ENCODE data around the gene C2orf76.
"Not testable (repeated sequence)": the region's sequence is repeated elsewhere in the genome, so short reads cannot be mapped to it uniquely, and the experiment has no call there.

C2orf76 gene

DNA sequence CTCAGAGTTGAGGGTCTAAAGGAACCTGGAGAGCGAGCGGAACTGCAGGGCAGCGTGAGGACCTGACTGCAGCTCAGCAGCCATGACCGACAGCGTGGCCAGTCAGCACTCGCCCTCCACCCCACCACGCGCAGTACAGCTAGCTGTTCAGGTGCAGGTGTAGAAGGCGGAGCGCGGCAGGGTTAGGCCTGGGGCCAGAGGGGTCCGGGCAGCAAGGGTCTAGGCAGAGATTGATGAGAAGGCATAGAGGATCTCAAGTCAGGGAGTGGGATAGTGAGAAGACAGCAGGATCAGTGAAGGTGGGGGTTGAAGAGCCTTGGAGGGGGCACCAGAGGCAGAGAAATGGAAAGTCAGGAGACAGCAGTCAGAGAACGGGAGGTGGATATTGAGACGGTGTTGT, 72.0 kb downstream of the C2orf76 start:
- no peak for DNase-seq (ENCODE audit: low spot score)

DNA sequence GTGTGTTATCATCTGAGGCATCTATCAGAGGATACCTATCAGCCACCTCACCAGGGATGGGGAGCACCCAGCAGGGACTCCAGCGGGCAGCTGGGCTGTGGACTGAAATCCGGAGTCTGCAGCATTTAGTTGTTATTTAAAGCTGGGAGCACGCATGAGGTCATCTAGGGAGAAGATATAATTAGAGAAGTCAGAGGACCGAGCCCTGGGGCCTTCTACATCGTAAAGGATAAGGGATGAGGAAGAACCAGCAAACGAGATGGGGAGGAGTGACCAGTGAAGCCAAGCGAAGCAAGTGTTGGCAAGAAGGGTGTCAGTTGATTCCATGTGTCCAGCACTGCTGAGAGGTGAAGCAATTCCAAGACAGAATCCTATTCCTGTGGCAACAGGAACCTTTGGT, 72.7 kb downstream of the C2orf76 start:
- DNase-seq (ENCODE audit: low spot score): no peak

DNA sequence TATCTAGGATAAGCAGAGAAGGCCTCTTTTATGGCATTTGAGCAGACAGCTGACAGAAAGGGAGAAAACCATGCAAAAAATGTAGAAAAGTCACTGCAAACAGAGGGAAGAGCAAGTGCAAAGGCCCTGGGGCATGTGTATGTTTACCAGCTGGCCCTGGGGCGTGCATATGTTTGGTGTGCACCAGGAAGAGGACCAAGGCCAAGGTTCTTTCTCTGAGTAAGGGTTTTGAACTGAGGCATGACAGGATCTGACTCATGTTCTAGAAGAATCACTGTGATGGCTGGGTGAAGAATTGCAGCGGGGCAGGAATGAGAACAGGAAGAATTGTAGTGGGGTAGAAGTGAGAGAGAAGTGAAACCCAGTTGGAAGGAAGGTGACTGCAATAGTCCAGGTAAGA, 73.4 kb downstream of the C2orf76 start:
- DNase-seq (ENCODE audit: low spot score): no peak

DNA sequence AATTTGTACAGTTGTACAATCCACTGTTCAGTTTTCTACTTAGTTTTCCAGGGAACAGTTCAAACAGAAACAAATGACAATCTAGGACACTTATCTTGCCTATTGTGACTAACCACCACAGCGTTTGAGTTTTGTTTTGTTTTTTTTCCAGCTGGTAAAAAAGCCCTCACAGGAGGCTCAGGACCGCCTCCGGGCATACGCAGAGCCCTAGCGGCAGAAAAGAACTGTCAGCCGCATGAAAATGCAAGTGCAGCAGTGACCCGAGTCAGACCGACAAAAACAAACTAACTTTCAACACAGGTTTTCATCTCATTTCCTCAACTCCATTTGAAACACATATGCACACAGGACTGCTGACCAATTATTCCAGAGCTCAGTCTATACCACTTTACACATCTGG, 74.4 kb downstream of the C2orf76 start:
- no peak for DNase-seq (ENCODE audit: low spot score)

DNA sequence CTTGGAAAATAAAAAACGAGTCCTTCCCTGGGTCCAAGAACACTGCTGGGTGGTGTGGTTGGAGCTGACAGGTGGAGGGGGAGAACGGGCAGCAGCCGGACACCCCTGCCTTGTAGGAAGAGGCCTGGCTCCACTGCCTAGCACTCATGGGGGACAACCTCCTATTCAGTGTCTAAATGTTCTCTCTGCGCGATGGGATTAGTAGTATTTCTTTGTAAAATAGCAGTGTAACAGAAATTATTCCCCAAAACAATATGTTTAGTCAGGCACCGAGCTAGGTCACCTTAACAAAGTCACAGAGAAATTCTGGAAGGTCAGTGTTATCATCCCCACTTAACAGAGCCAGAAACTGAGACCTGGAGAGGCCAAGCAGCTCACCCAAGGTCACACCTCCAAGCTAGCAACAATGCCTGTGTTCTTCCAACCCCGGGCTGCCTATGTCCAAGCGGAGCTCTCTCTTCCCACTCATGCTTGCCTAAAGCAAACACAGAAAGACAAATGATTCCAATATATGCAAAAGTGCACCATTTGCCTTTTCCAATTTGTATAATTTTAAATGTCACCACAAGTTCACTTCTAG, 75.0 kb downstream of the C2orf76 start:
- DNase-seq (ENCODE audit: low spot score): no peak

DNA sequence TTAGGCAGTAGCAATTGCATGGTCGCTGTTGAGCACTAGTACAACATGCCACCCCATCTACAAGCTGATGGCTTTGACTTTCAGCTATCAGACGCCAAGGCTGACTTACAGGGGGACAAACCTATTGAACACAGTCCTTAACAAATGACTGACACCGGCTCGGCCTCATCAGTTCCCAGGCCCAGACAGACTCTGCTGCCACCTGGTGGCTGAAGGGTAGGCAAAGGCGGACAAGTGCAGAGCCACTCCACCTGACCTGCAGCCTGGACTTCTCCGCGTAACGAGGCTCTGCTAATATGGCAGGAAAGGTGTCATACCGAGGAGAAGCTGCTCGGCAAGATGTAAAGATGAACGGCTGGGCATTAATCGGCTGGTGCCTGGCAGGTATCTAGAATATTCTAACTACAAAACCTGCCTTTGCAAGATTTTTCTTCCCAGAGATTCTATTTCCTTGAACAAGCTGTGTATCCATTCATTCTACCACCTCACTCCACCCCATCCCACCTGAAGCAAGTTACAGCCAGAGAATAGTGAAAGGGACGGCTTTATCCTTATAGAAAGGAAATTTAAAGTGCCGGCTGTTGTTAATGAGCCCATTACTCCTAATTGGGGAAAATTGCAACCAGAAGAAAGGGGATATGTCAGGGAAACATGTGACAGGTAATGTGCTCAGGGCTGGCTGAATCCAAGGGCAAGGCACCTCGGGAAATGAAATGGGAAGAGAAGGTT, 75.6 kb downstream of the C2orf76 start:
- DNase-seq (ENCODE audit: low spot score): peak; percentile 83

DNA sequence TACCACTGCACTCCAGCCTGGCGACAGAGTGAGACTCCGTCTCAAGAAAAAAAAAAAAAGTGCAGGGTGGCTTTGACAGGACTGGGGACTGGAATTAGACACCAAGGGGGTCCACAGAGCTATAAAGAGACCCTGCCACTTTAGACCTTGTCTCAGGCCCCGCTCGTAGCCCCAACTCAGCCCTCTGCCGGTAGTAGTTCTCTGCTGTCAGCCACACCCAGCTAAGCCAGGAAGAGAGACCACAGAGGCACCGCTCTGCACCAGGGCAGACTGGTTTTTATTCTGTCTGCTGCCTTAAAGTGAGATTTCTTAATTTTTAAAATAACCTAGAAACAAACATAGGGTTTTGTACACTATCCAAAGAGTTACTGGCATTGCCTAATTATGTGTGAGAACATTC, 77.0 kb downstream of the C2orf76 start:
- DNase-seq (ENCODE audit: low spot score): no peak

DNA sequence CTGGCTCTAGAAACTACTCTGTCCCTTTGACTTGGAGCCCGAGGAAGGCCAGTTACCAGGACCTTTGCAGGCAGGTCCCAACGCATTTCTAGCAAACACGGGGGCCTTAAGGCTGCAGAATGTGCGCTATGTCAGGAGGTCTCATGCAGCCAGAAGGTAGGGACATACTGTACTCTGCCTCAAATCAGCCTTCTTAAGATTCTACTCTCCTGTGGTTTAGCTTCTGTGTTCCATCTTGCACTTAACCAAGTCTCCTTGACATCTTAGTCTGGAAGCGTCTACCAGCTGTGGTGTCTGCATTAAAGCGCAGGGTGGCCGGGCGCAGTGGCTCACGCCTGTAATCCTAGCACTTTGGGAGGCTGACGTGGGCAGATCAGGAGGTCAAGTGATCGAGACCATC, 77.5 kb downstream of the C2orf76 start:
- DNase-seq (ENCODE audit: low spot score): no peak

DNA sequence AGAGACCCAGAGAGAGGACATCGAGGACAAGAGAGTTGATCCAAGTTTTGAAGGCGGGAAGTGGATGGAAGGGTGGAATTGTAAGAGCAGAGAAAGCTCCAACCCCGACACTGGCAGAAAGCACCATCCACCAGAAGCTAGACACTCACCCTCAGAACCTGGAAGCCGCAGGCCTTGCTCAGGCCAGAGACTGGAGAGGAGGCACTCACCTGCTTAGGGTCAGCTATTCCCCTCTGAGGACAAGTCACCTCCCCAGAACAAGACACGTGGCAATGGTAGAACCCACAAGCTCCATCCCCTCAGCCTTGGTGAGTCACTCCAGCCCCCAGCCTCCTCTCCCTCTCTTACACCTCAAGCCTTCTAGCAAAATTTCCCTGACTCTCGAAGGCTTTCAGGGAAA, 78.1 kb downstream of the C2orf76 start:
- no peak for DNase-seq (ENCODE audit: low spot score)

DNA sequence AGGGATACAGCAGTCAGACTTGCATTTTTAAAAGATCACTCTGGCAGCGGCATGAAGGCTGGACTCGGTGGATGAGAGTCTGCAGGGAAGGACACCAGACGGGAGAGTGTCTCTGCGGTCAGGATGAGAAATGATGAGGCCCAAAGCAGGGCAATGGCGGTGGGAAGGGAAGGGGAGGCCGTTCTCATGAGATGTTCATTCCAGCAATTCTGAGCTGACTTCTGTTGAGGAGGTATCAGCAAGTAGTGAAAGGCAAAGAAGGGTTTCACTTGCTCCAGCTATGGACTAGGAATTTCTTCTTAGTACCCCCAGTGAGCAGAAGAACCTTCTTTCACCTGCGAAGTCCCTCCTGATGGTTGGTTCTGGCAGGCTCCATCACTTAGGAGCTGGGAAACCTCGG, 80.0 kb downstream of the C2orf76 start:
- no peak for DNase-seq (ENCODE audit: low spot score)

DNA sequence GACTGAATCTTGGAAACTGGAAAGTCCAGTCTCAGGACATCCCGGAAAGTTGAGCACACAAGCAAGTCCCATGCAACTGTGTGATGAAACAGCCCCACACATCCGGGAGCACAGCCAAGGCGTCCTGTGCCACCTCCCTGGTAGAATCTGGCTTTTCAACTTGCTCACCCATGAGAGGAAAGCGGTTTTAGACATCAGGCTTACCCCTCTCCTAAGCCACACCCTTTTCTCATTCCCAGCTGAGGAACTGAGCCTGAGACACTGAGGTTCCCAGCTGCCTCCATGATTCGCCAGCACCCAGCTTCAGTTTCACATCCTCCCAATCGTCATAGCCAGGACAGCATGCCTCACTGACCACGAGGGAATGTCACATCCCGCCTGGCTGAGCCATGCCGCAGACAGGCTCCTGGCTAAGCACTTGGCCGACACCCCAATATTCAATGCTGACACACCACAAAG, 82.7 kb downstream of the C2orf76 start:
- peak; percentile 93 for DNase-seq (ENCODE audit: low spot score)

DNA sequence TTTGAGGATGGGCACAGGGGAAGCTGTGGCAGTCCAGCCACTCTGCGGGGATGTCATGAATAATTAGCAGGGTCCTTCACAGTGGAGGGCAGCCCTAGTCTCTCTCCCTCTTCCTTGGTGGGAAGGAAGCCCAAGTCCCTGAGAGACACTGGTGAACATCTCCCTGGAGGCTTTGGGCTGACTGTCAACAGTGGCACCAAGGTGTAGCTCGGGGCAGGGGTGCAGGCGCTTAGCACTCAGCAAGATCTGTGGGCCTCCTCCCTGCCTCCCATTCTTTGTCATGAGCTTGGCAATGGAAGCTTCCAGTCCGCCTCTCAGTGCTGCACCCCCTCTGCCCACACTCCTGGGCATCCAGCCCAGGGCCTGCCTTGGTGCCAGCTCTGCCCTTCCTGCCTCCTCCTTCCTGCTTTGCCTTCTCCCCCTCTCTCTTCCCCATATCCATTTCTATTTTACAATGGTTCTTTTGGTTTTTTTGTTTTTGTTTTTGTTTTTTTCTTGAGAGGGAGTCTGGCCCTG, 83.6 kb downstream of the C2orf76 start:
- no peak for DNase-seq (ENCODE audit: low spot score)

DNA sequence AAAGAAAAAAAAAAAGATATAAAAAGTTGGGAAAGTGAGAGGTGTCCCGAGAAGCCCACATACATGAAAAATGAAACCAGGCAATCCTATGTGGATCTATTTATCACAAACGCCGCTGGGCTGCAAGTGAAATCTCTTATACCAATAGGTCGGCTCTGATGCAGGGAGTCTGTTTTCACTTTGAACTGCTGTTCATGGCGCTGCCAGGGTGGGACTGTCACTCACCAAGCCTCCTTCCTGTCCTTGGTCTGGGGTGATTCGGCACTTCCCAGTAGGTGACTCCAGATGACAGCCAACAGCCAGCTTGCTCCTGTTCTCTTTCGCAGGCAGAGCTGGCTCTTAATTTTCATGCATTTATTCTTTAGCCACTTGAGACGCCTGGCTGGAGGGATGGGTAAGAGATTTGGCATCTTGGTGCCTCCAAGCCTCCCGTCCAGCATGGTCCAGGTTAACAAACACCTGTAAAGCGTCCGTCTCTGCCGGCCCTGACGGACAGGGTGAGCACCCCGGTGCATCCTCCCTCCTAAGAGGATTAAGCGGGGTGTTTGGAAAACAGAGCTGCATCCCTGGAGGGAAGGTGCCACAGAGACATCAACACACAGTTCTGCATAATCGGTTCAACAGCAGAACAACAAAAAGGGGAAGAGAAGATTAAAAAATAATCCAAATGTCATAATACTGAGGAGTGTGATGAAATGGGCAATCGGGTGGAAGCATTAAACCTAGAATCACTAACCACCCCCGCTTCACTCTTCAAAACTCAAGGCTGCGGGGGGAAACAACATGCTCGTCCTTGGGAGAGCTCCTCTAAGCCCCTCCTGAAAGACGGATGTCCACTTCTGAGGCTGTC, 84.3 kb downstream of the C2orf76 start:
- DNase-seq (ENCODE audit: low spot score): no peak

DNA sequence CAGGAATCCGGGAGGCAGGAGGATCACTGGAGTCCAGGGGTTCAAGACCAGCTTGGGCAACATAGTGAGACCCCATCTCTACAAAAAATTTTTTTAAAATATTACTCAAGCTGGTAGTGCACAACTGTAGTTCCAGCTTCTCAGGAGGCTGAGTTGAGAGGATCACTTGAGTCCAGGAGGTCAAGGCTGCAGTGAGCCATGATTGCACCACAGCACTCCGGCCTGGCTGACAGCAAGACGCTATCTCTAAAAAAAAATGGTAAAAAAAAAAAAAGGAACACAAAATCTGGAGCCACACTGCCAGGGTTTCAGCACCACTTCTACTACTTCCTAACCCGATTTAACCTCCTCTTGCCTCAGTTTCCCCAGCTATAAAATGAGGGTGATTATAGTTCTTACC, 86.0 kb downstream of the C2orf76 start:
- no peak for DNase-seq (ENCODE audit: low spot score)

DNA sequence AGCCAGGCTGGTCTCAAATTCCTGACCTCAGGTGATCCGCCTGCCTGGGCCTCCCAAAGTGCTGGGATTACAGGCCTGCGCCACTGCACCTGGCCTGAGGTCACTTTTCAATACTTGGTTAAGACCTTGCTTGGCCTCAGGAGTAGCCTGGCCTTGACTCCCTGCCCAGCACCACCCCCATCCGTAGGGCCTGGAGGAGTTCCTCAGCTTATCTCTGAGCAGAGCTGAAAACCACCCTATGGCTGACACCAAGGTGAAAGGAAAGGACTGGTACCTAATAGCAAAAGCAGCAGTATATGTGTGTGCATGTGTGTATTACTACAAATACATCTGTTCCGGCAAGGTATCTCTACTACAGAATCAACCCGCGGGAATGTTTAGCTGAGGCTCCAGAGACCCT, 87.0 kb downstream of the C2orf76 start:
- no peak for DNase-seq (ENCODE audit: low spot score)

DNA sequence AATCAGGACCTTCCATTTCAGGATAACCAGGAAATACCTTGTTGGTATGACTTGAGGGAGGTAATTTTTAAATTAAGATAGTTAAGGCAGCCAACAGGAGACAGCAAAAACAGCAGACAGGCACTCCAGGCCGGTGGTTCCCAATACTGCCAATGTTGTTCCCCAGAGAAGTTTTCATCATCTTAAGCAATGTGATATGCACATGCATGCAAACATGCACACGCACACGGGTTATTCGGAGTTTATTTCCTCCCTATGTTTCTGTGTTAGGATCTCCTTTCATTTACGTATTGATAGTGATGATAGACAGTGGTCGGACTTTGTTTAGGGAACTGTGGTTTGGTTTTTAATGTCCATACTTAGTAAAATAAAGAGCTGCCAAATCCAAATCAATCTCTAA, 87.7 kb downstream of the C2orf76 start:
- no peak for DNase-seq (ENCODE audit: low spot score)

DNA sequence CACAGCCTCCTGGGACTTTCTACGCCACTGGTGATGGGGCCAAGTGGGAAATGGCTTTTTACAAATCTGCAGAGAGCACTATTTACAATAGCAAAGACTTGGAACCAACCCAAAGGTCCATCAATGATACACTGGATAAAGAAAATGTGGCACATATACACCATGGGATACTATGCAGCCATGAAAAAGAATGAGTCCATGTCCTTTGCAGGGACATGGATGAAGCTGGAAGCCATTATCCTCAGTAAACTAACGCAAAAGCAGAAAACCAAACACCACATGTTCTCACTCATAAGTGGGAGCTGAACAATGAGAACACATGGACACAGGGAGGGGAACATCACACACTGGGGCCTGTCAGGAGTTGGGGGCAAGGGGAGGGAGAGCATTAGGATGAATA, 88.2 kb downstream of the C2orf76 start:
- not testable (repeated sequence) for DNase-seq (ENCODE audit: low spot score)

DNA sequence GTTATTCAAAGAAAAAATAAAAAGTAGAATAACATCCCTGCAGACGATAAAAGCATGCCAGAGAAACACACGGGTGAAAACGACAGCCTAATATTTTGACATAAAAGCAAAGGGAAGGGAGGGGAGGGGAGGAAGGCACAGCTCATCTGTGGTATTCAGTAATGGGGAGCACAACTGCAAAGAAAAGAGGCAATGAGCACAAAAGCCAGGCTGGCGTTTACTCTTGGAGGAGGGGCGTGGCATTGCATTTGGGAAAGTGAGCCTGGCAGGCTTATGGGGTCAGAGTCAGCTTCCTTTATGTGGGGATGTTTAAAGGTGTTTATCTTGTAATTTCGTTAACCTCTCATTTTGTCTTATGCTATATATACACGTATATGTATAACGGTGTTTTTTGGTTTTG, 89.8 kb downstream of the C2orf76 start:
- DNase-seq (ENCODE audit: low spot score): no peak

DNA sequence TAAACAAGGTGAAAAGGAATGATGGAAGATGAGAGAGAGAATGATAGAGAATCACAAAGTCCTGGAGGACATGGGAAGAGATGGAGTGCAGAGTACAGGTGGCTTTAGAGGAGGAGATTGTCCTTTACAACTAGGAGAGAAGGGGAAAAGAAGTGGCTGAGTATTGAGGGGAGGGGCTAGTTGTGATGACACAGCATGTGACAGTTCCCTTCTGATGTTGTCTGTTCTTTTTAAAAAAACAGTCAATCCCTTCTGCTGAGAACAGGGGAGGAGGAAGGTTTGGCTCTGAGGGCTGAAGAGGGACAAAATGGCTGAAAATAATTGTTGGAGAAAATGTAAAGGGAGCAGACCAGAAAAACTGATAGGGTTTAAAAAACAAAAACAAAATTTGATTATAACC, 99.0 kb downstream of the C2orf76 start:
- no peak for DNase-seq (ENCODE audit: low spot score)

DNA sequence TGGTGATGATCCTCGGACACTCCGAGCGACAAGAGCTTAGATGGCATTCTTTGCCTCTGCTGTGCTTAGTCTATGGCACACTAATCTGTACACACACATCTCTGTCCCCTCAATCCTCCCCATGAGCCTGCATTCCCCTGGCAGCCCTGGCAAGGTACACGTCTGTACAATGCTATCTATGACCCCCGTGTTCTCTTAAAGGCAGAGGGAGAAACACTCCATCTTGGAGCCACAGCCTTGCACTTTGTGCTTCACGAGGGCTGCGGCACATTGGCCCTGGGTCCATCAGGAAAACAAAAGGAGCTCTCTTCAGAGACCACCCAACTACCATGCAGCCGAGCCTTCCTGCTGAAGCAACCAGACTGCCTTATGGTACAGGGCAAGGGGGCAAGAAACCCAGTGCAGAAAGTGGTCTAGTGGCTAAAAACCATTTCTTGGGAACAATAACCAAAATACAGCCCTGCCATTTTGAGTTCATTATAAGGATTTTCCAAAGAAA, 100.5 kb downstream of the C2orf76 start:
- DNase-seq (ENCODE audit: low spot score): no peak

DNA sequence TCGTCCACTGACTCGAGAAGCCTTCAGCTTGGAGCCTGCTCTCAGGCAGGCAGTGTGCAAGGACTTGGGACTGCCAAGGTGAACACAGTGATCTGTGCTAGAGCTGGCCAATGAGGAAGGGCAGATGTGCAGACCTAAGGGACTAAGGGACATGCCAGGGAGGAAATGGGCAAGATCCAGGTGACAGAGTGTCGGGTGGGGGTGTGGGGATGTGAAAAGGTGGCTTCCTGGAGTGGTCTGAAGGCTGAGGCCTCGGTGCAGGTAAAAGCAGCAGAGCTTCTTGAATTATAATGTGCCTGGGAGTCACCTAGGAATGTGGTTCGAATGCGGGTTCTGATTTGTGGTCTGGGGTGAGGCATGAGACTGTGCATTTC, 101.0 kb downstream of the C2orf76 start:
- no peak for DNase-seq (ENCODE audit: low spot score)

DNA sequence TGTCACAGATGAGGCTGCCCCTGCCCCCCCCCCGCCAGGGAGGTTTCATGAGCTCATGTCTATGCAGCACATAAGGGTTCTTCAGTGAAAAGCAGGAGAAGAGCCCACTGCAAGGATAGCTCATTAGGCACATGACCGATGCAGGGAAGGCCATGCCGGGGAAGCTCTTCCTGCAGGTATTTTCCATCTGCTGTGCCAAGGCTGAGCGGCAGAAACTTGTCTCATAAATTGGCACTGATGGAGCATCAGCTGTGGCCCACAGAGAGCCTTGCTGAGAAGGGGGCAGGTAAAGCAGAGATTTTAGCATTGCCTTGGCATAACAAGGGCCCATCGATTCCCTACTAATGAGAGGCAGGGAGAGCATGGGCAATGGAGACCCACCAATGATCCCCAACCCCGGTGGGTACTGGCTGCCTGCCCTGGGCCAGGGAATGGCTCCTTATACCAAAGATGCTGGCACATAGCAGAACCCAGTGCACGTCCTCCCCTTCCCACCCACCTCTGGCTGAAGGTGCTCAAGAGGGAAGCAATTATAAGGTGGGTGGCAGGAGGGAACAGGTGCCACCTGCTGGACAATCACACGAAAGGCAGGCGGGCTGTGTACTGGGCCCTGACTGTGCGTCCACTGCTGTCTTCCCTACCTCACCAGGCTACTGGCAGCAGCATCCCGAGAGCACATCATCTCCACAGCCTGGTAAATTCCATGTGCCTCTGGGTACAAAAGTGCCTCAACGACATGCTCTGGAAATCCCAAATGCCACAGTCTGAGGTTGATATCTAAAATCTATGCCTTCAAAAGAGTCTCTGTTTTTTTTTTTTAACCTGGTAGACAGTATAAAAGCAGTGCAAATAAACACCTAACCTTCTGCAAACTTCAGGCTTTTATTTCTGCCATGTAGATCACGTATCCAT, 101.6 kb downstream of the C2orf76 start:
- peak; percentile 78 for DNase-seq (ENCODE audit: low spot score)
